ENCODE measurements around the gene IL4I1.

IL4I1 gene

DNA sequence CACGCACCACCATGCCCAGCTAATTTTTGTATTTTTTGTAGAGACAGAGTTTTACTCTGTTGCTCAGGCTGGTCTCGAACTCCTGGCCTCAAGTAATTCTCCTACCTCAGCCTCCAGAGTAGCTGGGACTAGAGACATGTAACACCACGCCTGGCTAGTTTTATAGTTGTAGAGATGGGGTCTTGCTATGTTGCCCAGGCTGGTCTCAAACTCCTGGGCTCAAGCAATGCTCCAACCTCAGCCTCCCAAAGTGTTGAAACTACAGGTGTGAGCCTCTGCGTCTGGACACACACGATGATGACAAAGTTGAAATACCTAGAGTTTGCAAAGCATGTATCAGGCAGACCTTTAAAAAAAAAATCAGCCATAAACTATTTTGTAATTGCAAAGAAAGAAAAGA is 50.3 kb downstream of the IL4I1 start:
- Histone ChIP-seq H3K9me3 (ENCODE audit: control insufficient read depth, insufficient read depth, low read length) (no peaks in the 10 kb centered on the region), H3K4me3 (ENCODE audit: low read depth, low read length) (no peak overlapping the region), H3K36me3 (ENCODE audit: control insufficient read depth, insufficient read depth, low read length) (no peaks in the 10 kb centered on the region), H3K4me1 (ENCODE audit: control insufficient read depth, insufficient read depth, low read length) (peaks cover 5% of the 10 kb centered on the region; the same call in 1 of the 2 replicates), H3K27me3 (ENCODE audit: control insufficient read depth, insufficient read depth, low read length) (no peaks in the 10 kb centered on the region), H3K27ac (ENCODE audit: low read depth, low read length) (no peak overlapping the region), H3K9ac (ENCODE audit: low read depth, low read length) (no peak overlapping the region)

- Histone ChIP-seq H3K36me3 (ENCODE audit: control insufficient read depth, insufficient read depth, low read length) (no peaks in the 10 kb centered on the region), H3K4me3 (ENCODE audit: low read depth, low read length) (no peak overlapping the region), H3K27ac (ENCODE audit: low read depth, low read length) (no peak overlapping the region), H3K4me1 (ENCODE audit: control insufficient read depth, insufficient read depth, low read length) (peaks cover 5% of the 10 kb centered on the region; the same call in 1 of the 2 replicates), H3K9me3 (ENCODE audit: control insufficient read depth, insufficient read depth, low read length) (no peaks in the 10 kb centered on the region), H3K9ac (ENCODE audit: low read depth, low read length) (no peak overlapping the region), H3K27me3 (ENCODE audit: control insufficient read depth, insufficient read depth, low read length) (no peaks in the 10 kb centered on the region)
Observed at GRCh38 chr19:49845414-49845813, 51.3 kb downstream of the IL4I1 start.

DNA sequence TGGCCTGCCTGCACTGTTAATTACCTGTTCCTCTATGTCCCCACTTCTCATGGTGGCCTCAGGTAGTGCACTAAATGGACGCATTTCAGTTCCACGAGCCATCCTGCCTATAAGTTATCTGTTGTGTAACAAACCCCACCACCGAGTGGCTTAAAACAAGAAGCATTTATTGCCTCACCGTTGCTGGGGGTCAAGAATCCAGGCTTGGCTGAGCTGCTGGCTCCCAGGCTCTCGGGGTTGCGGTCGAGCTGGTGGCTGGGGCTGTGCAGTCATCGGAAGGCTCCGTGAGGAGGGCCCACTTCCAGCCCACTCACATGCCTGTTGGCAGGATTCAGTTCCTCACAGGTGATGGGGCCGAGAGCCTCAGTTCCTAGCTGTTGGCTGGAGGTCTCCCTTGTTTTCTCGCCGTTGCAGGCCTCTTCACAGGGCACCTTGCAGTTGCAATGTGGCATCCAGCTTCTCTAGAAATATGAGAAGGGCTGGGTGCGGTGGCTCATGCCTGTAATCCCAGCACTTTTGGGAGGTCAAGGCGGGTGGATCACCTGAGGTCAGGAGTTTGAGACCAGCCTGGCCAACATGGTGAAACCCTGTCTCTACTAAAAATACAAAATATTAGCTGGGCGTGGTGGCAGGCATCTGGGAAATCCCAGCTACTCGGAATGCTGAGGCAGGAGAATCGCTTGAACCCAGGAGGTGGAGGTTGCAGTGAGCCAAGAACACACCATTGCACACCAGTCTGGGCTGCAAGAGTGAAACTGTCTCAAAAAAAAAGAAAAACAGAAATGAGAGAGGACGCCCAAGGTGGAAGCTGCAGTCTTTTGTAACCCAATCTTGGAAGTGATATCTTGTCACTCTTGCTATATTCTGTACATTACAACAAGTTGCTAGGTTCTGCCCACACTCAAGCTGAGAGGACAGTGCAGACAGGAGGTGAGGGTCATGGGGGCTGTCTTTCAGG is 52.3 kb downstream of the IL4I1 start:
- no peaks in the 10 kb centered on the region for H3K9me3 ChIP-seq (ENCODE audit: control insufficient read depth, insufficient read depth, low read length)
- H3K9ac ChIP-seq (ENCODE audit: low read depth, low read length) = no peak overlapping the region
- no peaks in the 10 kb centered on the region for H3K4me1 ChIP-seq (ENCODE audit: control insufficient read depth, insufficient read depth, low read length)
- peaks cover 10% of the 10 kb centered on the region for H3K36me3 ChIP-seq (ENCODE audit: control insufficient read depth, insufficient read depth, low read length)
- H3K27ac ChIP-seq (ENCODE audit: low read depth, low read length) = no peak overlapping the region
- no peaks in the 10 kb centered on the region for H3K27me3 ChIP-seq (ENCODE audit: control insufficient read depth, insufficient read depth, low read length)
- H3K4me3 ChIP-seq (ENCODE audit: low read depth, low read length) = no peak overlapping the region

- no peaks in the 10 kb centered on the region for H3K4me1 ChIP-seq (ENCODE audit: control insufficient read depth, insufficient read depth, low read length)
- no peak overlapping the region for H3K27ac ChIP-seq (ENCODE audit: low read depth, low read length)
- H3K27me3 ChIP-seq (ENCODE audit: control insufficient read depth, insufficient read depth, low read length) = no peaks in the 10 kb centered on the region
- H3K9ac ChIP-seq (ENCODE audit: low read depth, low read length) = no peak overlapping the region
- no peak overlapping the region for H3K4me3 ChIP-seq (ENCODE audit: low read depth, low read length)
- H3K36me3 ChIP-seq (ENCODE audit: control insufficient read depth, insufficient read depth, low read length) = peaks cover 21% of the 10 kb centered on the region
- H3K9me3 ChIP-seq (ENCODE audit: control insufficient read depth, insufficient read depth, low read length) = no peaks in the 10 kb centered on the region
Observed at GRCh38 chr19:49843265-49843664, 53.4 kb downstream of the IL4I1 start.

GRCh38 chr19:49840736-49841249 is 55.9 kb downstream of the IL4I1 start:
- H3K9ac ChIP-seq (ENCODE audit: low read depth, low read length) = no peak overlapping the region
- H3K27me3 ChIP-seq (ENCODE audit: control insufficient read depth, insufficient read depth, low read length) = no peaks in the 10 kb centered on the region
- H3K9me3 ChIP-seq (ENCODE audit: control insufficient read depth, insufficient read depth, low read length) = no peaks in the 10 kb centered on the region
- peaks cover 45% of the 10 kb centered on the region for H3K36me3 ChIP-seq (ENCODE audit: control insufficient read depth, insufficient read depth, low read length)
- H3K4me3 ChIP-seq (ENCODE audit: low read depth, low read length) = no peak overlapping the region
- no peaks in the 10 kb centered on the region for H3K4me1 ChIP-seq (ENCODE audit: control insufficient read depth, insufficient read depth, low read length)
- no peak overlapping the region for H3K27ac ChIP-seq (ENCODE audit: low read depth, low read length)

DNA sequence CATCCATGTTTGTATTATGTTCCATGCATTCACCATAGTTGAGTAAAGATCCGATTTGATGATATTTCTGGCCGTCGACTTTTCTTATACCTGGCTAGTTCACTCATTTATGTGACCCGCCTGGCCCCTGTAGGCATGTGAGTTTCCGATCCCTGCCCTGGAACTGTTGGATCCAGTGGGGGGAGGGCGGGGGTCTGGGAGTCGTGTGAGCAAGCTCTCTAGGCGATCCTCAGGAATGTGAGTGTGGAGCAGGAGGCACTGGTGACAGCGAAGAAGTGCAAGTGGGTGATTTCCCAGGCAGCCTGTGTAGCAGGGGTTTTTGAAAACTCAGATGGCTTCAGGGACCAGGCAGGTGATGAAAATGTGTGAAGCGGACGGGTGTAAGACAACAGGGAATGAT is 56.4 kb downstream of the IL4I1 start:
- no peaks in the 10 kb centered on the region for H3K27me3 ChIP-seq (ENCODE audit: control insufficient read depth, insufficient read depth, low read length)
- no peak overlapping the region for H3K9ac ChIP-seq (ENCODE audit: low read depth, low read length)
- peaks cover 46% of the 10 kb centered on the region for H3K36me3 ChIP-seq (ENCODE audit: control insufficient read depth, insufficient read depth, low read length)
- no peaks in the 10 kb centered on the region for H3K9me3 ChIP-seq (ENCODE audit: control insufficient read depth, insufficient read depth, low read length)
- H3K4me1 ChIP-seq (ENCODE audit: control insufficient read depth, insufficient read depth, low read length) = no peaks in the 10 kb centered on the region
- H3K4me3 ChIP-seq (ENCODE audit: low read depth, low read length) = no peak overlapping the region
- no peak overlapping the region for H3K27ac ChIP-seq (ENCODE audit: low read depth, low read length)

- no peaks in the 10 kb centered on the region for H3K9me3 ChIP-seq (ENCODE audit: control insufficient read depth, insufficient read depth, low read length)
- H3K27ac ChIP-seq (ENCODE audit: low read depth, low read length) = no peak overlapping the region
- no peak overlapping the region for H3K4me3 ChIP-seq (ENCODE audit: low read depth, low read length)
- H3K4me1 ChIP-seq (ENCODE audit: control insufficient read depth, insufficient read depth, low read length) = no peaks in the 10 kb centered on the region
- peaks cover 52% of the 10 kb centered on the region for H3K36me3 ChIP-seq (ENCODE audit: control insufficient read depth, insufficient read depth, low read length)
- H3K27me3 ChIP-seq (ENCODE audit: control insufficient read depth, insufficient read depth, low read length) = no peaks in the 10 kb centered on the region
- no peak overlapping the region for H3K9ac ChIP-seq (ENCODE audit: low read depth, low read length)
Observed at GRCh38 chr19:49839713-49840112, 57.0 kb downstream of the IL4I1 start.
